Measurements from ENCODE around the gene EXOC6B. TPM values are rescaled to one million over a fixed set of nuclear protein-coding genes. Genes with fewer than 3 reads are reported as not detected.

Gene EXOC6B
- total and polyA plus RNA-seq, 2 of the 8 experiments (the other 6 are each of a cell fraction or from before 2014, with no cell fraction given): 13.5 to 33.0 TPM

DNA sequence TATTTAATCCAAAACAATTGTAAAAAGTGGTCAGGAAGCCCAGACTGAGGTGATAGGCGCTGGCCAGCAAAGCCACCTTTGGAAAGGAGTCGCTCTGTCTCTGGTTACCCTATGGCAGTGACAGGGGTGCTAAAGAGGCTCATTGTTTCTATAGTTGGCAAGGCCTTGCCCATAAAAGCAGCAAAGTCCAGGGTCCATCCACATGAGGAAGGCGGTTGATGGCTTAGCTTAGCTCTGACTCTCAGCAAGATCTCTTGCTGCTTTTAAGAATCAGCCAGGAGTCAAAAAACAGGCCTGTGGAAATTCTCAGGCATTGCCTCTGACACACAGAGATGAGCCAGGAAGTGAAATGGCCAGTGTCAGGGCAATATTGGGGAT, 620.3 kb downstream of the EXOC6B start:
- no peaks in the 10 kb centered on the region; a peak in 1 of 7 replicates for H3K4me1 ChIP-seq (replicated peaks in 1 of 4; ENCODE audit: control insufficient read depth in 3 of 4, insufficient read depth in 4 of 4, low read length in 3 of 4)
- H3K4me3 ChIP-seq (ENCODE audit: extremely low read depth in 1 of 4, insufficient read depth in 2 of 4, low read depth in 3 of 4, low read length in 4 of 4): no peak overlapping the region
- H2BK15ac ChIP-seq (ENCODE audit: low read length): no peak overlapping the region
- FAIRE-seq: no peak
- no peak overlapping the region for H3K23ac ChIP-seq (ENCODE audit: insufficient read length)
- no peaks in the 10 kb centered on the region for H4K20me1 ChIP-seq (replicated peaks in 1 of 2; ENCODE audit: control insufficient read depth in 1 of 2, insufficient read depth in 2 of 2, low read length in 2 of 2)
- H2BK120ac ChIP-seq (replicated peaks; ENCODE audit: low read depth, low read length): no peak overlapping the region
- no peak overlapping the region for H2BK20ac ChIP-seq (ENCODE audit: low read length)
- H2BK12ac ChIP-seq (ENCODE audit: low read depth, low read length): no peak overlapping the region
- no peak overlapping the region for H3K4ac ChIP-seq (replicated peaks; ENCODE audit: insufficient read length, low read depth, low read length)
- H3K27ac ChIP-seq (ENCODE audit: low read depth, low read length): no peak overlapping the region
- H3K9me3 ChIP-seq (ENCODE audit: insufficient read depth in 2 of 2, low read depth in 1 of 2, low read length in 1 of 2): no peaks in the 10 kb centered on the region
- WGBS, 2 experiments (ENCODE audit: extremely low coverage in 1 of 2, insufficient coverage in 1 of 2, insufficient read length in 1 of 2, insufficient replicate concordance in 2 of 2, low coverage in 1 of 2, low lambda C conversion rate in 2 of 2, missing lambda C conversion rate in 1 of 2): 86% methylated on average over 3 of the region's 3 CpGs; no CpG with 5 or more reads in 1 of the 2 experiments
- H3K27me3 ChIP-seq (replicated peaks in 1 of 4; ENCODE audit: control insufficient read depth in 3 of 4, extremely low read depth in 1 of 4, insufficient read depth in 3 of 4, low read length in 3 of 4): no peaks in the 10 kb centered on the region
- no peak overlapping the region for H2BK5ac ChIP-seq (ENCODE audit: low read depth, low read length)
- H3K14ac ChIP-seq (ENCODE audit: insufficient read length): no peak overlapping the region
- no peak for DNase-seq (ENCODE audit: low read depth in 1 of 2, low spot score in 2 of 2)
- no peaks in the 10 kb centered on the region for H3K23me2 ChIP-seq (ENCODE audit: low read depth, low read length)
- no peaks in the 10 kb centered on the region for H3K36me3 ChIP-seq (ENCODE audit: control insufficient read depth in 2 of 4, insufficient read depth in 4 of 4, low read length in 3 of 4)
- H2AK5ac ChIP-seq (ENCODE audit: low read depth, low read length): no peak overlapping the region
- H4K5ac ChIP-seq (ENCODE audit: insufficient read length, low read depth, low read length): no peak overlapping the region
- no peak overlapping the region for H3K9ac ChIP-seq (replicated peaks in 1 of 4; ENCODE audit: extremely low read depth in 1 of 4, low read depth in 3 of 4, low read length in 3 of 4)
- H4K91ac ChIP-seq (replicated peaks; ENCODE audit: insufficient read length, low read length): no peak overlapping the region
- no peak overlapping the region for H3K18ac ChIP-seq (ENCODE audit: extremely low read depth, low read length)
- no peak overlapping the region for H3K56ac ChIP-seq (replicated peaks; ENCODE audit: insufficient read length, low read depth, low read length)
- POLR2A ChIA-PET (ENCODE audit: partially characterized antibody): no interaction called here
- no peaks in the 10 kb centered on the region for H3K79me2 ChIP-seq (ENCODE audit: control insufficient read depth in 1 of 2, insufficient read depth in 2 of 2, low read length in 2 of 2)
- H4K8ac ChIP-seq (ENCODE audit: extremely low read depth, insufficient read depth, low read length): no peak overlapping the region
- no peak overlapping the region for H2AFZ ChIP-seq (ENCODE audit: low read length)
- CTCF ChIA-PET (ENCODE audit: partially characterized antibody): interaction anchor here (1.2 kb wide), 1 partner anchor 55 kb away, joined by 3 read pairs; no protein-coding TSS in a partner anchor
- H3K79me1 ChIP-seq (ENCODE audit: low read depth, low read length): no peaks in the 10 kb centered on the region
- H3K4me2 ChIP-seq (ENCODE audit: insufficient read depth in 1 of 2, low read depth in 2 of 2, low read length in 2 of 2): no peak overlapping the region
- TF ChIP-seq SRF (IDR thresholded peaks at IDR 0.05; ENCODE audit: low read depth, low read length) (no peak), RNF2 (IDR thresholded peaks at IDR 0.05; ENCODE audit: borderline replicate concordance, low read depth, low read length, missing control alignments, poor library complexity, severe bottlenecking) (no peak)
- TF ChIP-seq, protein P1, sequence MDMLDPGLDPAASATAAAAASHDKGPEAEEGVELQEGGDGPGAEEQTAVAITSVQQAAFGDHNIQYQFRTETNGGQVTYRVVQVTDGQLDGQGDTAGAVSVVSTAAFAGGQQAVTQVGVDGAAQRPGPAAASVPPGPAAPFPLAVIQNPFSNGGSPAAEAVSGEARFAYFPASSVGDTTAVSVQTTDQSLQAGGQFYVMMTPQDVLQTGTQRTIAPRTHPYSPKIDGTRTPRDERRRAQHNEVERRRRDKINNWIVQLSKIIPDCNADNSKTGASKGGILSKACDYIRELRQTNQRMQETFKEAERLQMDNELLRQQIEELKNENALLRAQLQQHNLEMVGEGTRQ (IDR thresholded peaks at IDR 0.05; ENCODE audit: low read length): no peak
